Thymus (tissue), 11 donors: Measurements from ENCODE around the gene SNX25. TPM values are rescaled to one million over a fixed set of nuclear protein-coding genes. Genes with fewer than 3 reads are reported as not detected.

ENCODE experiments used
- DNase-seq, 9 donors: peaks; one replicate each; pipeline ENCODE4 v3.0.0-alpha.2; 2013; ENCODE audit warnings: low spot score in 9 of 9, low read depth in 6 of 9, missing footprints in 1 of 9
- H3K27ac ChIP-seq, 2 donors: one replicate each; pipeline ENCODE4 v1.5.1; 2013; ENCODE audit warnings: control low read depth in 1 of 2, low read depth in 1 of 2, low read length in 1 of 2, mild to moderate bottlenecking in 1 of 2, moderate library complexity in 1 of 2
- H3K27me3 ChIP-seq, 2 donors: one replicate each; pipeline ENCODE4 v1.5.1; 2013; ENCODE audit warnings: low read length in 1 of 2; ENCODE audit not compliant: control insufficient read depth in 2 of 2, insufficient read depth in 1 of 2
- H3K36me3 ChIP-seq, 2 donors: one replicate each; pipeline ENCODE4 v1.5.1; 2013; ENCODE audit warnings: low read length in 1 of 2, mild to moderate bottlenecking in 1 of 2, moderate library complexity in 1 of 2; ENCODE audit not compliant: control insufficient read depth in 2 of 2, insufficient read depth in 2 of 2
- H3K4me1 ChIP-seq, 2 donors: one replicate each; pipeline ENCODE4 v1.5.1; 2013; ENCODE audit warnings: low read length in 2 of 2; ENCODE audit not compliant: control insufficient read depth in 2 of 2, insufficient read depth in 2 of 2
- H3K4me3 ChIP-seq, 2 donors: one replicate each; pipeline ENCODE4 v1.5.1; 2013; ENCODE audit warnings: low read length in 2 of 2, control low read depth in 1 of 2, mild to moderate bottlenecking in 1 of 2
- H3K9me3 ChIP-seq, 2 donors: one replicate each; pipeline ENCODE4 v1.5.1; 2013; ENCODE audit warnings: low read length in 1 of 2, mild to moderate bottlenecking in 1 of 2; ENCODE audit not compliant: control insufficient read depth in 2 of 2, insufficient read depth in 1 of 2
- WGBS: extraction: QIAGEN DNeasy Blood & Tissue Kit; methylation state at CpG from one replicate; pipeline ENCODE4 v1.1.7; 2013; 5-methylcytosine and 5-hydroxymethylcytosine counted together
- polyA plus RNA-seq: library from polyadenylated mRNA; stranded (reverse); fragments of 200-250 nt; gene quantifications from one replicate; pipeline ENCODE4 v1.2.3, GENCODE V29; 2013
- total RNA-seq: library from RNA; stranded (reverse); fragments of 120-200 nt; gene quantifications from one replicate; pipeline ENCODE4 v1.2.4, GENCODE V29; 2013
- donor health status: healthy.

Gene SNX25
- total and polyA plus RNA-seq, 2 donors = 7.9 to 8.5 TPM

DNA sequence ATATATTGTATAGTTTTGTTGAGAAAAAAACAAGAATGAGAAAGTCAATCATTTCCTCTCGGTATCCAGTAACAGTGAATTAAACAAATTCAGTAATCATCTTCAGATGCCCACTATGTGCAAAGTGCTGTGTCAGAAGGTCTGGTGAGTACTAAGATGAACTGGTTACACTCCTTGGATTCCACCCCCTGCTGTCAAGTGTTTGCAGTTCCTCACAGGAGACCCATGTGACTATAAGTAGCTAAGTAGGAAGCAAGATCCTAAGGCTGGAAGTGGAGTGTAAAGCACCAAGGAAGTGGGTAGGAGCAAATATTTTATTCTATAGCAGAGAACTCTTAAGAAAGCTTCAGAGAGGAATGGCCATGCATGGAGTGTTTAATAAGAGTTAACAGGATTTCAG lies 73.6 kb downstream of the SNX25 start:
- Histone ChIP-seq H3K27me3 (no peaks in the 10 kb centered on the region), H3K4me3 (no peak overlapping the region), H3K4me1 (no peaks in the 10 kb centered on the region), H3K27ac (no peak overlapping the region), H3K9me3 (no peaks in the 10 kb centered on the region), H3K36me3 (no peaks in the 10 kb centered on the region)
- 97% methylated on average over 1 of the region's 1 CpG for WGBS
- DNase-seq = no peak

- no peaks in the 10 kb centered on the region for H3K36me3 ChIP-seq
- H3K4me3 ChIP-seq = no peak overlapping the region
- H3K27me3 ChIP-seq = no peaks in the 10 kb centered on the region
- no peaks in the 10 kb centered on the region for H3K4me1 ChIP-seq
- DNase-seq = no peak
- no peaks in the 10 kb centered on the region for H3K9me3 ChIP-seq
- no peak overlapping the region for H3K27ac ChIP-seq
Observed at GRCh38 chr4:185283723-185284122, 74.3 kb downstream of the SNX25 start.

DNA sequence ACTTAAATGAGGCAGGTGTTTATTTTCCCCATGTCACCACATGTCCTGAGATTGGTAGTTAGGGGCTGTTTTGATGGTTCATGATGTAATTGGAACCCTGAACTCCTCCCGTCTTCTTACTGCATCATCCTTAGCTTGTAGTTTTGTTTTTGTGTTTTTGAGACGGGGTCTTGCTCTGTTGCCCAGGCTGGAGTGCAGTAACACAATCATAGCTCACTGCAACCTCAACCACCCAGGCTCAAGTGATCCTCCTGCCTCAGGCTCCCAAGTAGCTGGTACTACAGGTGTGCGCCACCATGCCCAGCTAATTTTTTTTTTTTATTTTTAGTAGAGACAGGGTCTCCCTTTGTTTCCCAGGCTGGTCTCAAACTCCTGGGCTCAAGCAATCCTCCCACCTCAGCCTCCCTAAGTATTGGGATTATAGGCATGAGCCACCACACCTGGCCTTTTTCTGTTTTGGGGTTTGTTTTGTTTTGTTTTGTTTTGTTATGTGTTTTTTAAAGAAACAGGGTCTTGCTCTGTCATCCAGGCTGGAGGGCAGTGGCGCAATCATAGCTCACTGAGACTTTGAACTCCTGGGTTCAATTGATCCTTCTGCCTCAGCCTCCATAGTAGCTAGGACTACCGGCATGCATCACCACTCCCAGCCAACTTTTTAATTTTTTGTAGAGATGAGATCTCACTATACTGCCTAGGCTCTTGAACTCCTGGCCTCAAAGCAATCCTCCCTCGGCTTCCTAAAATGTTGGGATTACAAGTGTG lies 76.4 kb downstream of the SNX25 start:
- Histone ChIP-seq H3K4me1 (no peaks in the 10 kb centered on the region), H3K27me3 (no peaks in the 10 kb centered on the region), H3K4me3 (no peak overlapping the region), H3K36me3 (no peaks in the 10 kb centered on the region), H3K9me3 (no peaks in the 10 kb centered on the region), H3K27ac (no peak overlapping the region)
- no peak for DNase-seq
- WGBS = 97% methylated on average over 6 of the region's 6 CpGs

GRCh38 chr4:185286571-185286970 lies 77.2 kb downstream of the SNX25 start:
- Histone ChIP-seq H3K36me3 (no peaks in the 10 kb centered on the region), H3K9me3 (no peaks in the 10 kb centered on the region), H3K27ac (no peak overlapping the region), H3K4me1 (no peaks in the 10 kb centered on the region), H3K4me3 (no peak overlapping the region), H3K27me3 (no peaks in the 10 kb centered on the region)
- 95% methylated on average over 3 of the region's 3 CpGs for WGBS
- DNase-seq = no peak

GRCh38 chr4:185287031-185287430 lies 77.6 kb downstream of the SNX25 start:
- 96% methylated on average over 4 of the region's 4 CpGs for WGBS
- no peak overlapping the region for H3K4me3 ChIP-seq
- no peaks in the 10 kb centered on the region for H3K36me3 ChIP-seq
- no peaks in the 10 kb centered on the region for H3K4me1 ChIP-seq
- DNase-seq = no peak
- H3K27ac ChIP-seq = no peak overlapping the region
- H3K9me3 ChIP-seq = no peaks in the 10 kb centered on the region
- H3K27me3 ChIP-seq = no peaks in the 10 kb centered on the region

- no peak overlapping the region for H3K4me3 ChIP-seq
- H3K4me1 ChIP-seq = no peaks in the 10 kb centered on the region
- no peak overlapping the region for H3K27ac ChIP-seq
- no peaks in the 10 kb centered on the region for H3K9me3 ChIP-seq
- DNase-seq = no peak
- WGBS = 95% methylated on average over 6 of the region's 6 CpGs
- H3K36me3 ChIP-seq = no peaks in the 10 kb centered on the region
- no peaks in the 10 kb centered on the region for H3K27me3 ChIP-seq
Observed at GRCh38 chr4:185290018-185290607, 80.7 kb downstream of the SNX25 start.

DNA sequence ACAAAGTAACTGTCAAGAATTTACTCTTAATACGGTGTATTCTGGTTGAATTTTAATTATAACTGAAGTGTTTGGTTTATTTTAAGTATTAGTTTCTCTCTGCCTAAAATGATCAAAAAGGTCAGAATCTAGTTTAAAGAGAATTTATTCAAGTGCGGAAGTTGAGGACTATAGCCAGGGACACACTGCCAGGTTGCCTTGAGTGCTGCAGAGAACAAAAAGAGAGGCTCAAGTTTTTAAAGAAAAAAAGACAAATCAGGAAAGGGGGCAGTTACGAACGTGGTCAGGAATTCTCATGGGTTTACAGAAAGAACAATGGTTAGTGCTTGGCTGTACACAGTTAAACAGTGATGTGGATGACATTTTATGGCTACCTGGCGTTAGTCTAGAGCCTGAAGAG lies 81.3 kb downstream of the SNX25 start:
- Histone ChIP-seq H3K27me3 (no peaks in the 10 kb centered on the region), H3K36me3 (no peaks in the 10 kb centered on the region), H3K27ac (no peak overlapping the region), H3K4me1 (no peaks in the 10 kb centered on the region), H3K4me3 (no peak overlapping the region), H3K9me3 (no peaks in the 10 kb centered on the region)
- no peak for DNase-seq
- 62% methylated on average over 5 of the region's 5 CpGs for WGBS

DNA sequence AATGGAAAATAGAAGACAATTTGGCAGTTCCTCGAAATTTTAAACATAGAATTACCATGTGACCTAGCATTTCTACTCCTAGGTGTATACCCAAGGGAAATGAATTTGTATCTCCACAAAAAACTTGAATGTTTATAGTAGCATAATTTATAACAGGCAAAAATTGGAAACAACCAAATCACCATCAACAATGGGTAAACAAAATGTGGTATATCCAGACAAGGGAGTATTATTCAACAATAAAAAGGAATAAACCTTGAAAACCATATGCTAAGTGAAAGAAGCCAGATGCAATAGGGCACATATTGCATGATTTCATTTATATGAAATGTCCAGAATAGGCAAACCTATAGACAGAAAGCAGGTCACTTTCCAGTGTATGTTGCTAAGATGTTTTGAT lies 83.8 kb downstream of the SNX25 start:
- H3K36me3 ChIP-seq = no peaks in the 10 kb centered on the region
- no peak overlapping the region for H3K27ac ChIP-seq
- no peaks in the 10 kb centered on the region for H3K4me1 ChIP-seq
- no peaks in the 10 kb centered on the region for H3K9me3 ChIP-seq
- no peak overlapping the region for H3K4me3 ChIP-seq
- no peaks in the 10 kb centered on the region for H3K27me3 ChIP-seq
- no peak for DNase-seq
- WGBS = 95% methylated on average over 1 of the region's 1 CpG

DNA sequence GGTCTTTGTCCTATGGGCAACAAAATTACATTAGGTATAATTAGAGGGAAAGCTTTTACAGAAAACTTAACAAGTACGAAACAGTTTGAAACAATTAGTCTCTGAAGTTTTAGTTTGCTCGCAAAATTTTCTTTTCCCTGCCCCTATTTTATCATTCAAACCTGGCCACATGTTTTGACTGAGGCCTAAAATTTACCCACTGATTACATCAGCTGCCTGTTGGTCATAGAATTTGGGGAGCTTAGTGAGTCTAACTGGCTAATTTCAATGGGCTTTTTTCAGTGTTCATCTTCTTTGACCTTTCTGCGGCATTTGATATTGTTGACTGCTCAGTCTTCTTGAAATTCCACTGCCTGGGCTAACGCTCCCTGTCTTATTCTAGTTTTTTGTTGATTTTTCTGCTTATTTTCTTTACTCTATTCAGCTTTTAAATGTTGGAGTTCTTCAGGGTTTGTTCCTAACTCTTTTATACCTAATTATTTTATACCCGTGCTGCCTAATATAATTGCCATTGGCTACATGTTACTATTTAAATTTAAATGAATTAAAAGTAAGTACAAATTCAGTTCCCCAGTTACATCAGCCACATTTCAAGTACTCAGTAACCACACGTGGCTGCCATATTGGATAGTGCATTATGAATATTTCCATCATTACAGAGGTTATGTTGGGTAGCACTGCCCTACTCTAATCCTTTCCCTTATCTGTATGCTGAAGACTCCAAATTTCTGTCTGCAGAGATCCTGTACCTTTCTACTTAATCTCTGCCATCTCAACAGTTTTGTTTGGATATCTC lies 87.5 kb downstream of the SNX25 start:
- H3K27ac ChIP-seq = no peak overlapping the region
- H3K4me1 ChIP-seq = no peaks in the 10 kb centered on the region
- no peak for DNase-seq
- H3K9me3 ChIP-seq = no peaks in the 10 kb centered on the region
- H3K4me3 ChIP-seq = no peak overlapping the region
- no peaks in the 10 kb centered on the region for H3K27me3 ChIP-seq
- no peaks in the 10 kb centered on the region for H3K36me3 ChIP-seq
- 97% methylated on average over 6 of the region's 6 CpGs for WGBS
